Fibroblast of gingiva (primary cell): Measurements from ENCODE around the gene KDM4C.

Experiments used
- DNase-seq: peaks from one replicate; pipeline ENCODE4 v3.0.0-alpha.2; 2011; ENCODE audit warnings: low read depth

KDM4C gene

GRCh38 chr9:7143645-7144200, 385.9 kb downstream of the KDM4C start:
- no peak for DNase-seq

GRCh38 chr9:7144265-7145046, 386.7 kb downstream of the KDM4C start:
- DNase-seq, result no peak

GRCh38 chr9:7145361-7146069, 387.7 kb downstream of the KDM4C start:
- DNase-seq, result no peak

- DNase-seq, result no peak
Observed at GRCh38 chr9:7146582-7146981, 388.8 kb downstream of the KDM4C start.

- no peak for DNase-seq
Observed at GRCh38 chr9:7147121-7148090, 389.6 kb downstream of the KDM4C start.

- no peak for DNase-seq
Observed at GRCh38 chr9:7148243-7148765, 390.5 kb downstream of the KDM4C start.

- no peak for DNase-seq
Observed at GRCh38 chr9:7149258-7149657, 391.5 kb downstream of the KDM4C start.

- DNase-seq, result no peak
Observed at GRCh38 chr9:7150153-7150890, 392.5 kb downstream of the KDM4C start.

- DNase-seq, result no peak
Observed at GRCh38 chr9:7153134-7153533, 395.4 kb downstream of the KDM4C start.

- no peak for DNase-seq
Observed at GRCh38 chr9:7153566-7153965, 395.8 kb downstream of the KDM4C start.

GRCh38 chr9:7154003-7154619, 396.3 kb downstream of the KDM4C start:
- no peak for DNase-seq

- no peak for DNase-seq
Observed at GRCh38 chr9:7154650-7155049, 396.9 kb downstream of the KDM4C start.

GRCh38 chr9:7161469-7161868, 403.7 kb downstream of the KDM4C start:
- no peak for DNase-seq

- no peak for DNase-seq
Observed at GRCh38 chr9:7163932-7164331, 406.2 kb downstream of the KDM4C start.

GRCh38 chr9:7164440-7165330, 406.9 kb downstream of the KDM4C start:
- DNase-seq, result no peak

GRCh38 chr9:7165331-7165975, 407.7 kb downstream of the KDM4C start:
- DNase-seq, result no peak

- no peak for DNase-seq
Observed at GRCh38 chr9:7166074-7166473, 408.3 kb downstream of the KDM4C start.

GRCh38 chr9:7169717-7170389, 412.1 kb downstream of the KDM4C start:
- DNase-seq, result peak; percentile 73
